NOMO-1 (cell line): ENCODE measurements around the gene CDH4.
"Not testable (repeated sequence)": the region's sequence is repeated elsewhere in the genome, so short reads cannot be mapped to it uniquely, and the experiment has no call there.

Source experiments
- DNase-seq, 2 experiments: peaks; one replicate each; lab custom pipeline; 2025; ENCODE audit not compliant: unreplicated experiment in 2 of 2; lab: John Stamatoyannopoulos, UW

The CDH4 gene

GRCh38 chr20:61479433-61479832 is 227.4 kb downstream of the CDH4 start:
- not testable (repeated sequence) for DNase-seq

DNA sequence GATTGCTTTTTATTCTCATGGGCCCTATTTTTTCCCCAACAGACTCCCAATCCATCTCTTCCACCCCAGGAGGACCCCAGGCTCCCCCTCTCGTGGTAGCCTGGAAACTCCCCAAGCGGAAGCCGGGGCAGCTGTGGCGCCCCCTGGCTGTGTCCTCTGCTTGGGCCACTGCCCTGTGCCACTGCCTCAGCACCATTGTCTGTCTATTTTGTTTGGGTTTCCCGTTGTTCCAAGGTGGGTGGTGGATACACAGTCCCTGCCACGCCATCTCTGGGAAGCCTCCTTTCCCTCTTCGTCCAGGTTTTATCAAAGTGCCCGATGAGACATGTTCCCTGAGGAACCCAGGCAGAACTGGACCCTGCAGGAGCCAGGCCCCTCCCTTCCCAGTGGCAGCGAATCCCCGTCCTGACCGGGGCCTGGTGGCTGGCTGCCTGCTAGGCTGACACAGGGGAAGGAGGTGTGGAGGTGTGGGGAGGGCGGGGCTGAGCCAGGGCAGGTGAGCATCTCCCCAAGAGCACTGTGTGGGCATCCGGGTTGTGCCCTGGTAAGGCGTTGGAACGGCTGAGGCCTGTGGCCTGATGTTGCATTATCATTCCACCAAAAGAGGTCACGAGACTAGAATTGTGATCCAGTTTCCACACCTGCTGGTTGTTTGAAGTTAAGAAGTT is 228.2 kb downstream of the CDH4 start:
- no peak for DNase-seq

GRCh38 chr20:61482056-61482887 is 230.2 kb downstream of the CDH4 start:
- no peak for DNase-seq

GRCh38 chr20:61482901-61483300 is 230.8 kb downstream of the CDH4 start:
- DNase-seq, result no peak

- DNase-seq, result no peak
Measured at GRCh38 chr20:61483336-61484067, 231.4 kb downstream of the CDH4 start.

GRCh38 chr20:61486198-61486597 is 234.1 kb downstream of the CDH4 start:
- DNase-seq, result no peak

DNA sequence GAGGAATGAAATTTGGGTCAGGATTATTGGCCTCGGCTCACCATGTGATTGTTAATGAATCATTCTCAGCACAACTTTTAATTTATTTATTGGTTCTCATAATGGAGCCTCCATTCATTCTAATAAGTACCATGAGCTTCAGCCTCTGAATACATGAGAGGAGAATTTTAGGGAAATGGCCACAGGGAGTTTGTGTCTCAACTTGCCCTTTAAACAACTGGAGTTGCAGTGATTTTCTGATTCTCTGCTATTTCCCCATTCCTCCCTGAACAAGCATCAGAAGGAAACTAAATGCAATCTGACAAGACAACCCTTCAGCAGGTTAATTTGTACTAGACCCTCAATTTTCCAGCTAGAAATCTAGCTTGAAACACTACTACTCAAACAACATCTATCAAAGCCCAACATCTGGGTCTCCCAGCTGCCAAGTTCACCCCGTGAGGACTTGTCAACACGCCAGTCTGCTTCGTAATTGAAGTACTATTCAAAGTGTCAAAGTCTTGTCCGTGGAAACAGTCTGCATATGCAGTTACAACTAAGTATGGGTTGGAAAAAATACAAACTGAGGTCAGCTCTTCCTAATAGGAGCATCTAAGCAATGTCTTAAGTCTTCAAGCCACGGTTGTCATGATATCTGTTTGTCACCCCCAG is 235.4 kb downstream of the CDH4 start:
- no peak for DNase-seq

GRCh38 chr20:61487997-61488371 is 235.9 kb downstream of the CDH4 start:
- no peak for DNase-seq

DNA sequence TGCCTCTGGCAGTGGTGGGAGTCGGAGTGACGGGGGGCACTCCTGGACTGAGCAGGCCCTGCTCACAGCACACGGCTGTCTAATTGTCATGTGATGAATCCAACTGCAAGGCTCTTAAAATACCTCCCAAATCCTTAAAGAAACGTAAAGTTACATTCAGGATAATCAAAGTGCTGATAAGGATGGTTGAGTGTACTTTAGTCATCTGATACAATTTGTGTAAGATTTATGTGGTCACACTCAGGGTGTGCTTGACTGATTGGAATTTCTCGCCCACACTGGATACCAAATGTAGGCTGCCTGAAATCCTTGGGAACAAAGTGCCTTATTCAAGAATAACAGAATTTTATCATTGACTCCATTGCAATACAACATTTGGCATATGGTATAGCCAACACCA is 238.7 kb downstream of the CDH4 start:
- no peak for DNase-seq

- DNase-seq, result no peak
Measured at GRCh38 chr20:61492065-61492464, 240.0 kb downstream of the CDH4 start.

GRCh38 chr20:61493798-61494305 is 241.8 kb downstream of the CDH4 start:
- no peak for DNase-seq

DNA sequence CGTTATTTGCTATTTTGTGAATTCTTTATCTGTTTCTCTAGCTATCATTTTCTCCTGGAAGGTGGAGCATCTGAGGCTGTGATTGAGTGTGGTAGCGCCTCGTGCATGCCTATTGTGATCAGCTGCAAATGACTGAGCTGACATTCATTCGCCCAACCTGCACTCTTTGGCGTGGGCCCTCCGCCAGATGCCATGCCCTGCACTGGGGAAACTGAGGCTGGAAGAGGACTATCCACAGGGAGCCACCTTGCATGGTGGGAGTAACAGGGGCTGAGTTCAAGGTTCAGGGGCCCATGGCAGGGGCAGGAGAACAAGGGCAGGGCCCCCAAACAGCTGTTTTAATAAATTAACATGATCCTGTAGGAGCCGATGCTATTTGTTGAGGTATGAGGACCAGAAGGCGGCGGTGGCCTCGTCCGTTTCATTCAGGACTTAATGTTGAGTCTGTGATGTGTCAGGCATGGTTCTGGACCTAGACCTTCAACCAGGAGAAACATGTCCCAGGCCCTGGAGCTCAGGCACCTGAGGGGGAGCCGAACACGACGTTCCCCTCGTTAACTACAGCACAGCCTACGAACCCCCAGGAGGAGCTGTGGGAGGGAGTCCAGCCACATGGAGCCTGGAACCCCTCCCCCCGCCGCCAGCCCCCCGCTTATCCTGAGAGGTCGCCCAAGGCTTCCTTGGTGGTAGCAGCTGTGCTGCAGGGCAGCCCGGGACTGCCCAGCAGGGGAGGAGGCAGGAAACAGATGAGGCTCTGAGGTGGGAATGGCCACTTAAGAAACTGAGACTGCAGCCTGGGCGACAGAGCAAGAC is 242.9 kb downstream of the CDH4 start:
- DNase-seq, result no peak

- no peak for DNase-seq
Measured at GRCh38 chr20:61497029-61497627, 245.1 kb downstream of the CDH4 start.

DNA sequence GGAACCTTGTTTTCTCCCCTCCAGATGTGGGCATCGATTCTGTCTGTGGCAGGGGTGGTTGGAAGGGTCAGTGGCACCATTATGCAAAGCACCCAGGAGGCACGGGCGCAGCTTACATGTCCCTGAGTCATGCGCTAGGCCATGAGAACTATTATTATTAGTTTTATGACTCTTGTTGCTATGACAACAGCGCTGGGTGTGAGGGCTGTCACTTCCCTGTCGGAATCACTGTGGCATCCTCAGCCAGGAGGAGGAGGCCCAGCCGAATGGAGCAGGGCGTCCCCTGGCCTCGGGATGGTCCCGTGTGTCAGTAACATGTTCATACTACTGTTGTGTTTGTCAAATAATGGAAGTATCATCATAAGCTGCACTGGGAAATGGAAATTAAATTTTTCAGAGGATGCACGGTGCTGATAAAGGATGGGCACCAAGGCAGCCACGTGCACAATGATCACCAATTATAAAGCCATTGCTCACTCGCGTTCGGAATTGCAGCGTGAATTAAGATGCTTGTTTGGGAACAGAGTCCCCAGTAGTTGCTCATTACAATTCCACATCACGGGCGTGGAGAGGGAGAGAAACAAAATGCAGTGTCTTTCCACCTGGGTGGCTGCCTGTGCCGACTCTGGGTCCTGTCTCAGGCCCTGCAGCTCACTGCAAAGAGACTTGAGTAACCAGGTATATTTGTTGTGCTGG is 247.9 kb downstream of the CDH4 start:
- no peak for DNase-seq

- no peak for DNase-seq
Measured at GRCh38 chr20:61500791-61501321, 248.8 kb downstream of the CDH4 start.

GRCh38 chr20:61502433-61502832 is 250.4 kb downstream of the CDH4 start:
- DNase-seq, result no peak

- DNase-seq, result no peak
Measured at GRCh38 chr20:61503106-61503505, 251.0 kb downstream of the CDH4 start.

DNA sequence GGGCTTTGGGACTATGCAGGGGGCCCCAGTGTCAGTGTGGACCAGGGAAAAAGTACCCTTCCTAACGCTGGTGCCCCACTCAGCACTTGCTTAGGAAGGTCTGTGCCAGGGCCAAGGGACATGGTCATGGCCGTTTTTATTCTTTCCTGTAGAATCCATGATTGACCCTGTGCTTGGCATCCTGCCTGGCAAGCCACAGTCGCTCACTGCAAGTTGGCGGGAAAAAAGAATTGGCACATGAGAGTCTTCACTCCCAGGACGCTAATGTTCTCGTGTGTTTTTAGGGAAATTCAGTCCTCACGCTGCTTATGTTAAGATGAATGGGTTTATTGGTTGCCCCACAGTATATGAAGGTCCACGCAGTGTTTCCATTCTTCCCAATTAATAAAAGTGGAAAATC is 253.4 kb downstream of the CDH4 start:
- no peak for DNase-seq

GRCh38 chr20:61507778-61508177 is 255.7 kb downstream of the CDH4 start:
- DNase-seq, result no peak
